Hepatocyte (in vitro differentiated cells): ENCODE results near the gene UXS1. TPM values are rescaled to one million over a fixed set of nuclear protein-coding genes. Genes with fewer than 3 reads are reported as not detected.

Source experiments
- DNase-seq: peaks from one replicate; pipeline ENCODE4 v3.0.0-alpha.2; 2016; ENCODE audit warnings: low spot score
- H2AFZ ChIP-seq: fragments of 200-600 bp; sonication (generic); 2 replicates; pipeline ENCODE4 v1.6.0; 2016; ENCODE audit warnings: antibody characterized with exemption, mild to moderate bottlenecking
- H3K27ac ChIP-seq: fragments of 200-600 bp; sonication (generic); 2 replicates; pipeline ENCODE4 v1.5.1; 2016; ENCODE audit warnings: mild to moderate bottlenecking
- H3K27me3 ChIP-seq: fragments of 200-600 bp; sonication (generic); 2 replicates; pipeline ENCODE4 v1.6.1; 2016
- H3K36me3 ChIP-seq: fragments of 200-600 bp; sonication (generic); replicated peaks from 2 replicates; pipeline ENCODE4 v1.5.1; 2016; ENCODE audit warnings: low read depth; ENCODE audit not compliant: insufficient read depth
- H3K4me1 ChIP-seq: fragments of 200-600 bp; sonication (generic); 2 replicates; pipeline ENCODE4 v1.5.1; 2016; ENCODE audit warnings: mild to moderate bottlenecking, moderate library complexity; ENCODE audit not compliant: insufficient read depth
- H3K4me2 ChIP-seq: fragments of 200-600 bp; sonication (generic); 2 replicates; pipeline ENCODE4 v1.6.0; 2016
- H3K4me3 ChIP-seq: fragments of 200-600 bp; sonication (generic); 2 replicates; pipeline ENCODE4 v1.5.1; 2016; ENCODE audit warnings: mild to moderate bottlenecking
- H3K79me2 ChIP-seq: fragments of 200-600 bp; sonication (generic); 2 replicates; pipeline ENCODE4 v1.6.0; 2017; ENCODE audit warnings: mild to moderate bottlenecking
- H3K9me2 ChIP-seq: fragments of 200-600 bp; sonication (generic); replicated peaks from 2 replicates; pipeline ENCODE4 v1.6.0; 2017; ENCODE audit warnings: mild to moderate bottlenecking; ENCODE audit not compliant: insufficient read depth
- H3K9me3 ChIP-seq: fragments of 200-600 bp; sonication (generic); 2 replicates; pipeline ENCODE4 v1.5.1; 2016; ENCODE audit warnings: low read depth, mild to moderate bottlenecking
- H4K20me1 ChIP-seq: fragments of 200-600 bp; sonication (generic); 2 replicates; pipeline ENCODE4 v1.6.0; 2016; ENCODE audit warnings: mild to moderate bottlenecking; ENCODE audit not compliant: insufficient read depth, poor library complexity, severe bottlenecking
- CTCF ChIP-seq: fragments of 200-600 bp; sonication (generic); IDR thresholded peaks from 2 replicates; pipeline ENCODE4 v1.5.1; 2016; ENCODE audit warnings: antibody characterized with exemption, mild to moderate bottlenecking; ENCODE audit not compliant: poor library complexity
- EZH2 ChIP-seq: fragments of 200-600 bp; sonication (generic); IDR thresholded peaks from 2 replicates; pipeline ENCODE4 v1.6.1; 2016; ENCODE audit warnings: antibody characterized with exemption, mild to moderate bottlenecking, borderline replicate concordance
- EZH2phosphoT487 ChIP-seq: fragments of 200-600 bp; sonication (generic); IDR thresholded peaks from one replicate; pipeline ENCODE4 v1.6.1; 2018; ENCODE audit warnings: antibody characterized with exemption, mild to moderate bottlenecking, low read depth, moderate library complexity; ENCODE audit not compliant: unreplicated experiment, severe bottlenecking
- WGBS: methylation state at CpG from one replicate; pipeline ENCODE4 v1.1.6; 2016; ENCODE audit warnings: low lambda C conversion rate; ENCODE audit errors: missing lambda C conversion rate; 5-methylcytosine and 5-hydroxymethylcytosine counted together
- polyA plus RNA-seq: library from polyadenylated mRNA; unstranded; fragments of >200 nt; fragmentation: Nextera tagmentation; extraction: Ambion mirVana; gene quantifications from 2 replicates; pipeline ENCODE4 v1.2.1, GENCODE V29; 2016
- total RNA-seq: library from RNA; depleted of rRNA; stranded (reverse); fragments of >200 nt; gene quantifications from 2 replicates; pipeline ENCODE4 v1.2.3, GENCODE V29; 2014

Gene UXS1
- total and polyA plus RNA-seq, 2 experiments from 2014 or later, result 46.5 to 83.2 TPM

- WGBS, result 98% methylated on average over 5 of the region's 5 CpGs
- H3K36me3 ChIP-seq, result no peaks in the 10 kb centered on the region
These were observed 76.8 kb downstream of the UXS1 start for GRCh38 chr2:106117347-106117746.

DNA sequence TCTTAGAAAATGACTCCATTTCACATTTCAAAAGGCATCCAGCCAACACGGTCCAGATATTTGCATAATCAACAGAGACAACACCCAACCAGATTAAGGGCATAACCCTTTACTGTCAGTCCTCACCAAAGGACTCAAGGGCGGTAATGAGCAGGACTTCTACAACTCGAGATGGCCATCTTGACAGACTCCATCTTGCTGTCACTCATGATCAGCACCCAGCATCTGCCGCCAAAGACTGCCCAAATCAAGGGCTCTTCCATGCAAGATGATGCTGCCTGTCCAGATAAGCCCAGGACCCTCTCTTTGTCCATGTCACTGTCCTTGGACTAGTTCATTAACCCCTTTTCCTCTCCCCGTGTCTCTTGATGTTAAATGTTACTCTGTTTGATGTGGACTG is 77.9 kb downstream of the UXS1 start:
- no peaks in the 10 kb centered on the region for H3K9me3 ChIP-seq
- H3K27me3 ChIP-seq, result no peaks in the 10 kb centered on the region
- H3K4me3 ChIP-seq, result no peak overlapping the region
- no peak for TF ChIP-seq EZH2
- TF ChIP-seq CTCF, result no peak
- no peak for TF ChIP-seq EZH2phosphoT487
- H4K20me1 ChIP-seq, result no peaks in the 10 kb centered on the region
- 91% methylated on average over 5 of the region's 5 CpGs for WGBS
- H3K27ac ChIP-seq, result no peak overlapping the region
- no peaks in the 10 kb centered on the region for H3K9me2 ChIP-seq
- H3K36me3 ChIP-seq, result no peaks in the 10 kb centered on the region
- H2AFZ ChIP-seq, result no peak overlapping the region
- no peak overlapping the region for H3K4me2 ChIP-seq
- H3K4me1 ChIP-seq, result no peaks in the 10 kb centered on the region
- no peaks in the 10 kb centered on the region for H3K79me2 ChIP-seq
- DNase-seq, result no peak

More at GRCh38 chr2:106117347-106117746, 76.8 kb downstream of the UXS1 start:
- H3K27me3 ChIP-seq, result no peaks in the 10 kb centered on the region
- H4K20me1 ChIP-seq, result no peaks in the 10 kb centered on the region
- DNase-seq, result no peak
- H3K4me2 ChIP-seq, result no peak overlapping the region
- TF ChIP-seq EZH2phosphoT487 (no peak), CTCF (no peak), EZH2 (no peak)
- no peak overlapping the region for H3K4me3 ChIP-seq
- no peaks in the 10 kb centered on the region for H3K9me2 ChIP-seq
- H3K4me1 ChIP-seq, result no peaks in the 10 kb centered on the region
- no peak overlapping the region for H3K27ac ChIP-seq
- H3K79me2 ChIP-seq, result no peaks in the 10 kb centered on the region
- H3K9me3 ChIP-seq, result no peaks in the 10 kb centered on the region
- H2AFZ ChIP-seq, result no peak overlapping the region

DNA sequence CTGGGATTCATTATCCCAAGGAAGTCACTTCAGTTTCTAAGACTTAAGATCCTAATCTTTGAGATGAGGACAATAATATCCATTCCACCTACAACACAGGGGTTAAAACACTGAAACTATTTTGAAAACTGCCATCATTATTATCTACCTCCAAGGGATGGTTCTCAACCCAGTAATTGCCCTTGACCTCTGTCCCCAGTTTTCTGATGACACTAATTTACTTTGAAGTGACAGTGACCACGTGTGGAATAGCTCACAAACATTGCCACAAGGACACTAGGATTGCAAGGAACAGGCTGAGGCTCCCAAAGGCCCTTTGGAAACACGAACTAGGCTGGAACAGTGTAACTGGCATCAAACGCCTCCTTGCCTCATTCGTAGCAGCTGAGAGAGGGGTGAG is 78.4 kb downstream of the UXS1 start:
- no peak for DNase-seq
- no peaks in the 10 kb centered on the region for H3K9me2 ChIP-seq
- no peaks in the 10 kb centered on the region for H3K4me1 ChIP-seq
- no peaks in the 10 kb centered on the region for H3K79me2 ChIP-seq
- H3K4me2 ChIP-seq, result no peak overlapping the region
- no peak overlapping the region for H3K27ac ChIP-seq
- H4K20me1 ChIP-seq, result no peaks in the 10 kb centered on the region
- H2AFZ ChIP-seq, result no peak overlapping the region
- H3K4me3 ChIP-seq, result no peak overlapping the region
- no peaks in the 10 kb centered on the region for H3K27me3 ChIP-seq
- no peaks in the 10 kb centered on the region for H3K36me3 ChIP-seq
- 90% methylated on average over 4 of the region's 4 CpGs for WGBS
- H3K9me3 ChIP-seq, result no peaks in the 10 kb centered on the region
- TF ChIP-seq CTCF (no peak), EZH2 (no peak), EZH2phosphoT487 (no peak)

DNA sequence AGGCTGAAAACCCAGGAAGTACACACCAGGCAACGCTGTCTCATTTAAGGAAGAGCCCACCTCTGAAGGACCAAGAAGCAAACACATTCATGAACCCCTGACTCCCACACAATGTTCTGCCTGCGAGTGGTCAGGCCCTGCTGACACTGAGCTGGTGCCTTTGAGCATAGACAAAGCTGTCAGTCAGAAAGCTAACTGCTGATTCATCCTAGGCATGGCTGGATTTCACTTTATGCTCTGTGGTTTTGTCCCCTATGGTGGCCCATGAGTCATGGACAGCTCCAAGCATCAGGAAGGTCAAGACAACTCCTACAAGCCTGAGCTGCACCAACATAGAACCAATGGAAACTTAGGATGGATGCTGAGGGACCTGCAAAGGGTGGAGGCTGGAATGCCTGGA is 78.9 kb downstream of the UXS1 start:
- no peak overlapping the region for H3K4me2 ChIP-seq
- H3K27me3 ChIP-seq, result no peaks in the 10 kb centered on the region
- no peaks in the 10 kb centered on the region for H3K36me3 ChIP-seq
- H3K9me3 ChIP-seq, result no peaks in the 10 kb centered on the region
- H3K4me3 ChIP-seq, result no peak overlapping the region
- no peaks in the 10 kb centered on the region for H3K79me2 ChIP-seq
- no peak overlapping the region for H3K27ac ChIP-seq
- H2AFZ ChIP-seq, result no peak overlapping the region
- no peaks in the 10 kb centered on the region for H3K9me2 ChIP-seq
- 96% methylated on average over 2 of the region's 2 CpGs for WGBS
- TF ChIP-seq CTCF, result no peak
- no peak for TF ChIP-seq EZH2
- TF ChIP-seq EZH2phosphoT487, result no peak
- no peaks in the 10 kb centered on the region for H3K4me1 ChIP-seq
- H4K20me1 ChIP-seq, result no peaks in the 10 kb centered on the region
- peak; percentile 43 for DNase-seq
